Left ventricle myocardium inferior (tissue), 1 donor: Measurements from ENCODE around the gene RUNX1. TPM values are rescaled to one million over a fixed set of nuclear protein-coding genes. Genes with fewer than 3 reads are reported as not detected.

Source experiments
- DNase-seq: peaks from one replicate; pipeline ENCODE4 v3.0.0-alpha.2; 2020
- H3K27ac ChIP-seq: fragments of 200-600 bp; replicated peaks from 2 replicates; pipeline ENCODE4 v1.8.0; 2021
- H3K27me3 ChIP-seq: fragments of 200-600 bp; 2 replicates; pipeline ENCODE4 v1.8.0; 2021; ENCODE audit warnings: low read depth
- H3K36me3 ChIP-seq: fragments of 200-600 bp; 2 replicates; pipeline ENCODE4 v1.8.0; 2021
- H3K4me1 ChIP-seq: fragments of 200-600 bp; 2 replicates; pipeline ENCODE4 v1.8.0; 2021
- H3K4me3 ChIP-seq: fragments of 200-600 bp; 2 replicates; pipeline ENCODE4 v1.8.0; 2021; ENCODE audit warnings: mild to moderate bottlenecking, moderate library complexity
- H3K9me3 ChIP-seq: fragments of 200-600 bp; replicated peaks from 2 replicates; pipeline ENCODE4 v1.8.0; 2021
- CTCF ChIP-seq: fragments of 200-600 bp; IDR thresholded peaks from 2 replicates; pipeline ENCODE4 v1.8.0; 2021; ENCODE audit warnings: antibody characterized with exemption, mild to moderate bottlenecking, borderline replicate concordance
- intact Hi-C: fragments of 100-400 bp; cut with micrococcal nuclease; formaldehyde crosslinking; loops from one replicate; pipeline ENCODE4 v1.11.0; 2022
- total RNA-seq: library from RNA; stranded (reverse); fragmentation: NEBNext Ultra II Directional; extraction: Animal tissue kit (Norgen Biotek cat#: 25700); gene quantifications from one replicate; pipeline ENCODE4 v1.2.1, GENCODE V29; 2021
- donor health status: DM: no; HTN: yes; CAD: no; lungs with severe emphysema.

RUNX1 gene
- total RNA-seq, 1 donor from 2014 or later, result 1.5 TPM

GRCh38 chr21:34740198-34740597 lies 308.9 kb downstream of the RUNX1 start:
- intact Hi-C loops, result no loop called here
- no peaks in the 10 kb centered on the region for H3K9me3 ChIP-seq
- no peak overlapping the region for H3K4me3 ChIP-seq
- H3K27me3 ChIP-seq, result peaks cover 81% of the 10 kb centered on the region
- no peaks in the 10 kb centered on the region for H3K4me1 ChIP-seq
- no peaks in the 10 kb centered on the region for H3K36me3 ChIP-seq
- no peak for DNase-seq
- TF ChIP-seq CTCF, result no peak
- no peak overlapping the region for H3K27ac ChIP-seq
